Stimulated activated CD8-positive, alpha-beta memory T cell treated with anti-CD3 and anti-CD28 coated beads, Interleukin-7, amount 100 ng/mL, for 4 hours (primary cell): ENCODE data around the gene GALNT12.

Source experiments
- DNase-seq, 2 donors: peaks; one replicate each; pipeline ENCODE4 v3.0.0-alpha.2; 2020; ENCODE audit warnings: low read depth in 2 of 2

The GALNT12 gene

DNA sequence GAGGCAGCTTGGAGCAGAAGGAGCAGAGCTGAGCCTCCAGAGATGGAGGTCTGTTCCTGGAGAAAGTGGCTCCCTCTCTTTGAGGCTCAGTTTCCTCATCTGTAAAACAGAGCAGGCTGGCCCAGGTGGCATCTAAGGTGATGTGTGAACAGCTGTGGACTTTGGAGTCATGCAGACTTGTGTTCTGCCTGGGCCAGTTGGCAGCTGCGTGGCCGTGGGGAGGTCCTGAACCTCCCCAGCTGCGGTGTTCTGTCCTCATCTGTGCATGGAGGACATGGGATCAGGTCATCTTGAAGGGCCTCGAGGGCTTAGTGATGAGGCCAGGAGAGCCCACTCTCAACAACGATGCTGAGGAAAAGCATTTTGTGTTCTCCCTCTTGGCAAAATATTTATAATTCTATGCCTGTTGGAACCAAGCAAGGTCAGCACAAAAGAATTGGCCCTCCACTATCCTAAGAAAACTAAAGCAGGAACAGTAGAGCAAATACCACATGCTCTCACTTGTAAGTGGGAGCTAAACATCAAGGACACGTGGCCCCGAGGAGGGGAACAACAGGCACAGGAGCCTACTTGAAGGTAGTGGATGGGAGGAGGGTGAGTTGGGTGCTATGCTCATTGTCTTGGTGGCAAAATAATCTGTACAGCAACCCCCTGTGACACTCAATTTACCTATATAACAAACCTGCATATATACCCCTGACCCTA is 73.0 kb downstream of the GALNT12 start:
- DNase-seq = no peak

GRCh38 chr9:98881356-98881755 is 73.9 kb downstream of the GALNT12 start:
- no peak for DNase-seq

DNA sequence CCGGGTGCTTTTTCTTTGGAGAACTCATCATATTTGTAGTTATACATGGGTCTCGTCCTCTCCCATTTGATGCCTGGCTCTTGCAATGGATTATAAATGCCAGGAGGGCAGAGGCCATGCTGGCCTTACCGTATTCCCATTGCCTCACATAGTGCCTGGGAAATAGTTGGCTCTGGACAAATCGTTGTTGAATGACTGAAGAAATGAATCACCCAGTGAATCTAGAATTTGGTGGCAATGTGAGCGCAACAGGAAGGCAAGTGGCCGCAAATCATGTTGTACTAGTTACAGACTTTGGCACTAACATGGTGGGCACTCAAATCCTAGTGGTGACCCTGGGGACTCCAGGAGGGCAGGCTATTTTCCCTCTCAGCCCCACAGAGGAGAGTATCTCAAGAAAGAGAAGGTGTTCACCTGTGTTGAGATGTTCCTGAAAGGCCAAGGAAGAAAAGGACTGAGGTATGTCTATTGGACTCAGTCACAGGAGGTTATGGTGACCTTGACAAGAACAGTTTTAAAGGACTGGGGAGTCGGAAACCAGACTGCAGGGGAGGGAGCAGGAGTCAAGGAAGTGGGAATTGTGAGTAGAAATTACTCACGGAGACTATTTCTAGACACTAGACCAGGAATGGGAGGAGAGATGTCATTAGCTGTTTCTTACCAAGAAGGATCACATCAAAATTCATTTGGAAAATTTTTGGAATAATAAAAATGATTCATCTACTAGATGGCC is 74.5 kb downstream of the GALNT12 start:
- no peak for DNase-seq

GRCh38 chr9:98882569-98882923 is 75.1 kb downstream of the GALNT12 start:
- no peak for DNase-seq

- DNase-seq = no peak
These were observed 75.8 kb downstream of the GALNT12 start for GRCh38 chr9:98883276-98883675.

GRCh38 chr9:98884849-98885248 is 77.4 kb downstream of the GALNT12 start:
- no peak for DNase-seq

GRCh38 chr9:98885575-98886295 is 78.3 kb downstream of the GALNT12 start:
- no peak for DNase-seq

GRCh38 chr9:98886691-98887229 is 79.3 kb downstream of the GALNT12 start:
- DNase-seq = no peak

- no peak for DNase-seq
These were observed 80.5 kb downstream of the GALNT12 start for GRCh38 chr9:98887918-98888510.

DNA sequence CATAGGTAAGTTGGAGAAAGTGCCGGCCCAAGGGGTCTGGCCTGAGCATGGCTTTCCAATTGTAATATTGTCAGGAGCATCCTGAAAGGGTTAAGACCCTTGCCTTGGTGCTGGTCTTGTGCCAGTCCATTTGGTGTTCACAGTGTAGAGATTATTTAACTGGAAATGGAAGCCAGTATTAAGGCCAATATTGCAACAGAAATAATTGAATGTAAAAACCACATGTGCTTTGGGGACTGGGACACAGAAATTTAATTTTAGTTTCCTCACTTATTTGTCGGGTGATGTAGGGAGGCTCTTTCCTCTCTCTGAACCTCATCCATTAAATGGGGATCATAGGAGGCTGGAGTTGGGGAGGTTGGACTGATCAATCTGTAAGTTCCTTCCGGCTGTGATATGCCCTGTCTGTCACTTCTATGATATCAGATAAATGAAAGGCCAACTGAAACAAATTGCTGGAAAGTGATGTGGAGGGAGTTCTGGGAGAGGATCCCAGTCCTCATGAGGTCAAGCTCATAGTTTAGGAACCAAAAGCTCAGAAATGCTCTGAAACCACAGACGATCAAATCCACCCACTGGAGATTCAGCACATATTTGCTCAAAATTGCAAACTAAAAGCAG is 81.4 kb downstream of the GALNT12 start:
- no peak for DNase-seq

DNA sequence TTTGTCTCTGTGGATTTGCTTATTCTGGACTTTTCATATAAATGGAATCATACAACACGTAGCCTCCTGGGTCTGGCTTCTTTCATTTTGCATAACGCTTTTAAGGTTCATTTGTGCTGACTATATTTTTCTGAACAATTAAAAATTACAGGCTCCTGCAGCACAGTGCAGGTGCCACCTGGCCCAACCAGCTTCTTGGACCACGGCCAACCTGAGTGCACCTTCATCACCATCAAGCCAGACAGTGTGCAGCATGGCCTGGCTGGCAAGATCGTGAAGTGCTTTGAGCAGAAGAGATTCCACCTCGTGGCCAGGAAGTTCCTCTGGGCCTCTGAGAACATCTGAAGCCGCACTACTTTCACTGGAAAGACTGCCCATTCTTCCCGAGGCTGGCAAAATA is 82.8 kb downstream of the GALNT12 start:
- DNase-seq = no peak

- no peak for DNase-seq
These were observed 84.8 kb downstream of the GALNT12 start for GRCh38 chr9:98892288-98892687.

DNA sequence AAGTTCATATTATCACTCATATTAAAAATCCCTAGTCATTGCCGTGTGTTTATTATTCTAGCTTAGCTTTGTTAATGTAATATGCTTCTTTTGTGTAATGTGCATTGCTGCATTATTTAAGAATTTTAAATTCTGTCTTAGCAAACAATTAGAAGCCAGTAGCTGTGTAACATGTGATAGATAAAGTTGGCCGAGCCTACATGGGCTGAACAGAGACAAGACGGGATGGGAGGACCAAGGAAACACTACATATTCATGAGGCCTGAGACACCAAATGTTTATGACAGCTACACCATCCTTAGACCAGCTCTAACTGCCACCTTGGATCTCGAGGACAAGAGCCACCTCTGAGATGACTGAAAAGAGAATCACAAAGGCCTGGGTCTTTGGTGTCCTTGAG is 85.2 kb downstream of the GALNT12 start:
- no peak for DNase-seq

- DNase-seq = no peak
These were observed 86.7 kb downstream of the GALNT12 start for GRCh38 chr9:98894171-98894570.

- no peak for DNase-seq
These were observed 87.3 kb downstream of the GALNT12 start for GRCh38 chr9:98894761-98895160.

DNA sequence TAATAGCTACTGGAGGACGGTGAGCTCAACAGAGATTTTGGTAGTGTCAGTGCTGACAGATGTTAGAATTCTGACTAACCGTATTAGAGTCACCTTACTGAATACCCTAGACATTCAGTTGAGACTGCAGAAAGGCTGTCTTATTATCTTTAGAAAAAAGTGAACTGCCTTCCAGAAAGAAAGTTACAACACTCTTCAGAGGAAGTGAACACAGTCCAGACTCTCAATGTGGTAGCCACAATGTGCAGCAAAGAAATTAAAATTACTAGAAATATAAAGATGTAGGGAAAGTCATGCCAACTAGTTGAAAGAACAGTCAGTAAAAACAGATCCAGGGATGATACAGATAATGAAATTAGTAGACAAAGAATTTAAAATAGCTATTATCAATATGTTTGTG is 89.2 kb downstream of the GALNT12 start:
- no peak for DNase-seq

DNA sequence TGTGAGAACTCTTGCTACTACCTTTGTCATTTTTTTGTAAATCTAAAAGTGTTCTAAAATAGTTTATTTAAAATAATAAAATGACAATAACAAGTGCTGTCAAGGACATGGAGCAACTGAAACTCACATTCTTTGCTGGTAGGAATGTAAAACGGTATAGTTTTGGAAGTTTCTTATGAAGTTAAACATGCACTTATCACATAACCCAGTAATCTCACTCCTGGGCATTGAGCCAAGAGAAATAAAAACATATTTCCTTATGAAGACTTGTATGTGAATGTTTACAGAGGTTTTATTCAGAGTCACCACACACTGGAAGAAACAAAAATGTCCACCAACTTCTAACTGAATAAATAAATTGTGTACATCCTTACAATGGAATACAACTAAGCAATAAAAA is 90.3 kb downstream of the GALNT12 start:
- DNase-seq = no peak

DNA sequence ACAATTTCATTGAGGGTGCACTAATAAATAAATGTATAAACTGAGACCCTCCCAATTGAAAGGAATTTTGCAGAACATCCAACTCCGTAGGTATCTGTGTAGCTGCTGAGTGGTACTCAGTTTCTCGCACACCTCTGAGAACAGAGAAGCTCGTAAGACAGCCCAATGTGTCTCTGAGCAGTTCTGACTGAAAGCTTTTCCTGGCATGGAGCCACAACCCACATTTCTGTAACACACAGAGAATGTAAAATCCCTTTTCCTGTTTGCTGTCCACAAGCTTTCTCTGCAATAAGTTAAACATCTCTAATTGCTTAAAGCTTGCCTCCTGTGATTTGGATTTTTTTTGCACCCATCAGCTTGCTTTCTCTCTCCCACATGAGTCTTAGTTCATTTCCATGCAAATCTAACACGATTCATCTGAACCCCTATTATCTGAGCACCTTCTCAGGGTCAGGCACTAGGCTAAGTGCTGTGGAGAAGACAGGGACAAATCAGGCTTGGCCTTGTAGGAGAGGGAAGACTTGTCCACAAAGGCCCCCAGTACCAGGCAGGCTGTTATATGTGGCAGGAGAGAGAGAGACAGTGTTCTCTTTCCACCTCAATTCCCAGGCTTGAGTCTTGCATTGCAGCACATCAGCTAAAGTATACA is 92.1 kb downstream of the GALNT12 start:
- DNase-seq = no peak
